ENCODE measurements around the gene TGFB2. TPM values are rescaled to one million over a fixed set of nuclear protein-coding genes. Genes with fewer than 3 reads are reported as not detected.

The TGFB2 gene
- total and polyA plus RNA-seq, 2 donors (not counting 1 experiment from before 2014, with no cell fraction given), result 0.55 to 0.76 TPM

GRCh38 chr1:218394989-218395388 is 49.9 kb downstream of the TGFB2 start:
- Histone ChIP-seq H4K20me1 (ENCODE audit: control insufficient read depth, insufficient read depth, low read length, poor library complexity, severe bottlenecking) (no peaks in the 10 kb centered on the region), H3K4me1 (ENCODE audit: control insufficient read depth in 2 of 2, insufficient read depth in 2 of 2, low read length in 2 of 2) (no peaks in the 10 kb centered on the region), H3K4me2 (replicated peaks; ENCODE audit: low read depth, low read length, poor library complexity, severe bottlenecking) (no peak overlapping the region), H3K36me3 (replicated peaks in 1 of 2; ENCODE audit: control extremely low read depth in 1 of 2, control insufficient read depth in 1 of 2, extremely low read depth in 1 of 2, insufficient read depth in 2 of 2, low read length in 1 of 2) (no peaks in the 10 kb centered on the region), H3K9ac (ENCODE audit: low read length) (no peak overlapping the region), H3K27me3 (replicated peaks in 1 of 4; ENCODE audit: control extremely low read depth in 1 of 4, control insufficient read depth in 3 of 4, insufficient read depth in 4 of 4, low read length in 3 of 4) (peaks cover 0 to 3% (median 0%) of the 10 kb centered on the region in 4 experiments), H3K79me2 (ENCODE audit: control insufficient read depth, insufficient read depth, low read length) (no peaks in the 10 kb centered on the region), H3K9me3 (ENCODE audit: control extremely low read depth in 1 of 3, control insufficient read depth in 2 of 3, insufficient read depth in 1 of 3, low read length in 2 of 3) (no peaks in the 10 kb centered on the region), H3K4me3 (ENCODE audit: control extremely low read depth in 1 of 5, extremely low read depth in 1 of 5, insufficient read depth in 1 of 5, low read depth in 2 of 5, low read length in 4 of 5) (no peak overlapping the region), H2AFZ (ENCODE audit: insufficient read depth, low read depth, low read length, poor library complexity, severe bottlenecking) (no peak overlapping the region), H3K27ac (ENCODE audit: low read length in 2 of 2) (no peak overlapping the region)
- no peak overlapping the region for H3K27ac Mint-ChIP-seq
- no peaks in the 10 kb centered on the region for H3K9me3 Mint-ChIP-seq (ENCODE audit: insufficient read depth)
- ChIA-PET POLR2A (no interaction called here), CTCF (no interaction called here)
- no peak for DNase-seq
- peaks cover 2% of the 10 kb centered on the region for H3K27me3 Mint-ChIP-seq
- H3K4me3 Mint-ChIP-seq, result no peak overlapping the region
- H3K4me1 Mint-ChIP-seq, result no peaks in the 10 kb centered on the region
- intact Hi-C loops (cut with micrococcal nuclease), result no loop called here
- WGBS (ENCODE audit: insufficient coverage), result no CpG with 5 or more reads among the region's 2 CpGs
- TF ChIP-seq EZH2 (IDR thresholded peaks at IDR 0.05; ENCODE audit: borderline replicate concordance, insufficient read depth, low read depth, low read length, poor library complexity, severe bottlenecking), result no peak
- TF ChIP-seq, protein P1, sequence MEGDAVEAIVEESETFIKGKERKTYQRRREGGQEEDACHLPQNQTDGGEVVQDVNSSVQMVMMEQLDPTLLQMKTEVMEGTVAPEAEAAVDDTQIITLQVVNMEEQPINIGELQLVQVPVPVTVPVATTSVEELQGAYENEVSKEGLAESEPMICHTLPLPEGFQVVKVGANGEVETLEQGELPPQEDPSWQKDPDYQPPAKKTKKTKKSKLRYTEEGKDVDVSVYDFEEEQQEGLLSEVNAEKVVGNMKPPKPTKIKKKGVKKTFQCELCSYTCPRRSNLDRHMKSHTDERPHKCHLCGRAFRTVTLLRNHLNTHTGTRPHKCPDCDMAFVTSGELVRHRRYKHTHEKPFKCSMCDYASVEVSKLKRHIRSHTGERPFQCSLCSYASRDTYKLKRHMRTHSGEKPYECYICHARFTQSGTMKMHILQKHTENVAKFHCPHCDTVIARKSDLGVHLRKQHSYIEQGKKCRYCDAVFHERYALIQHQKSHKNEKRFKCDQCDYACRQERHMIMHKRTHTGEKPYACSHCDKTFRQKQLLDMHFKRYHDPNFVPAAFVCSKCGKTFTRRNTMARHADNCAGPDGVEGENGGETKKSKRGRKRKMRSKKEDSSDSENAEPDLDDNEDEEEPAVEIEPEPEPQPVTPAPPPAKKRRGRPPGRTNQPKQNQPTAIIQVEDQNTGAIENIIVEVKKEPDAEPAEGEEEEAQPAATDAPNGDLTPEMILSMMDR (IDR thresholded peaks at IDR 0.05), result no peak
- no peak for ATAC-seq (ENCODE audit: low read depth)

- intact Hi-C loops (cut with micrococcal nuclease), result no loop called here
Measured at GRCh38 chr1:218395916-218396315, 50.8 kb downstream of the TGFB2 start.

More at GRCh38 chr1:218395916-218396315, 50.8 kb downstream of the TGFB2 start:
- POLR2A ChIA-PET, result no interaction called here
- Mint-ChIP-seq H3K9me3 (ENCODE audit: insufficient read depth) (no peaks in the 10 kb centered on the region), H3K27me3 (peaks cover 2% of the 10 kb centered on the region), H3K4me3 (no peak overlapping the region), H3K4me1 (no peaks in the 10 kb centered on the region), H3K27ac (no peak overlapping the region)
- no peak overlapping the region for H3K4me2 ChIP-seq (replicated peaks; ENCODE audit: low read depth, low read length, poor library complexity, severe bottlenecking)
- no peak for TF ChIP-seq EZH2 (IDR thresholded peaks at IDR 0.05; ENCODE audit: borderline replicate concordance, insufficient read depth, low read depth, low read length, poor library complexity, severe bottlenecking)
- TF ChIP-seq, protein P1 (IDR thresholded peaks at IDR 0.05), result no peak
- H3K9me3 ChIP-seq (ENCODE audit: control extremely low read depth in 1 of 3, control insufficient read depth in 2 of 3, insufficient read depth in 1 of 3, low read length in 2 of 3), result no peaks in the 10 kb centered on the region
- no peaks in the 10 kb centered on the region for H3K79me2 ChIP-seq (ENCODE audit: control insufficient read depth, insufficient read depth, low read length)
- CTCF ChIA-PET, result no interaction called here
- DNase-seq (no peak), ATAC-seq (ENCODE audit: low read depth) (no peak)
- peaks cover 0 to 3% (median 0%) of the 10 kb centered on the region in 4 experiments for H3K27me3 ChIP-seq (replicated peaks in 1 of 4; ENCODE audit: control extremely low read depth in 1 of 4, control insufficient read depth in 3 of 4, insufficient read depth in 4 of 4, low read length in 3 of 4)
- H3K4me1 ChIP-seq (ENCODE audit: control insufficient read depth in 2 of 2, insufficient read depth in 2 of 2, low read length in 2 of 2), result no peaks in the 10 kb centered on the region
- no CpG with 5 or more reads among the region's 1 CpG for WGBS (ENCODE audit: insufficient coverage)
- no peak overlapping the region for H3K4me3 ChIP-seq (ENCODE audit: control extremely low read depth in 1 of 5, extremely low read depth in 1 of 5, insufficient read depth in 1 of 5, low read depth in 2 of 5, low read length in 4 of 5)
- no peaks in the 10 kb centered on the region for H4K20me1 ChIP-seq (ENCODE audit: control insufficient read depth, insufficient read depth, low read length, poor library complexity, severe bottlenecking)
- H3K36me3 ChIP-seq (replicated peaks in 1 of 2; ENCODE audit: control extremely low read depth in 1 of 2, control insufficient read depth in 1 of 2, extremely low read depth in 1 of 2, insufficient read depth in 2 of 2, low read length in 1 of 2), result no peaks in the 10 kb centered on the region
- no peak overlapping the region for H3K27ac ChIP-seq (ENCODE audit: low read length in 2 of 2)
- H3K9ac ChIP-seq (ENCODE audit: low read length), result no peak overlapping the region
- no peak overlapping the region for H2AFZ ChIP-seq (ENCODE audit: insufficient read depth, low read depth, low read length, poor library complexity, severe bottlenecking)
